GM18508 (cell line): ENCODE results near the gene GPR50.
A peak's percentile ranks its signal among the peaks of the same experiment; 100 is the strongest.

Experiments
- ATAC-seq: cut with Tn5 transposase; IDR thresholded peaks from one replicate; pipeline ENCODE4 v1.9.1; 2021; ENCODE audit warnings: moderate number of reproducible peaks; ENCODE audit not compliant: insufficient read depth, unreplicated experiment

Gene GPR50

GRCh38 chrX:151176231-151176750 lies at the start of gene GPR50:
Gene GPR50 (plus strand): TSS chrX:151176584. CDS start chrX:151176722, 138 bp downstream.
- ATAC-seq, result no peak

DNA sequence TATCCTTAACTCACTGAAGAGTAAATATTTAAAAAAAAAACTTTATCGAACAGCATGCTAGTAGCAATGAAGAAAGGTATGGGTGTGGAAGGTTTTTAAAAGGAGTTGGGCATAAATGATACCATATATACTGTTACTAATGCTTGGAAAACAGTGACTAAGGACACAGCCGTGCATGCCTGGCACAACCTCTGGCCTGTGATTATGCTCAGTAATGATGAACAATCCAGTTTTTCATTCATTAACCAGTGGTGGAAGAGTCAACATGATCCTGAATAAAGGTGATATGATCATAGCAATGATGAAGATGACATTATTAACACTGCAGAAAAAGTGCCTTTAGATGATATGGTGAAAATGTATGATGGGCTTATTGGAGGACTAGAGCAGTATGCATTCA lies 43.9 kb upstream of the GPR50 start:
- no peak for ATAC-seq

DNA sequence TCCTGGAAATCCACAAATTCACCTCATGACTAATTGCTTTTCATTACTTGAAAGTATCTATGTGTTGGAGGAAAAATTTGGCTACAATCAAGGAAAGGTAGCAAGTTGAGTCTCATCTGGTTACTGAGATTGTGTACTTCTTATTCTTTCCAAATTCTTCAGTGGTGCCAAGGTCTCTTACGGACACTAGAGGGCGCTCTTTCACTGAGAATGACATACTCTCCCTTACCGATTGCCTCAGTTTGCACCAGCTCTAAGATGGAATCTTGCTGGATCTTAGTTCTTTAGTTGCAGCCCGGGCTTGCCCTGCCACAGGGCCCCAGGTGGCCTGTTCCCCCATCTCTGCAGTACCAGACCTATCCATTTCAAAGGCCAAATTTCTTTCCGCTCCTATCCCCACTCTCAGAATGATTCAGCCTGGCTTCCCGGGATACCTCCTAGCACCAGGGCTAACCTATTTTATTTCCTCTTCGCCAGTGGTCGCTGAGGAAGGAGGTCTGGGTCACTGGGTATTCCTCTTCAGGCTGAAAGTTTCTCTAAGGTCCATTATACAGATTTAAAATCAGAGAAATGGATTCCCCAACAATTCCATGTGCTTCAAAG lies 24.6 kb upstream of the GPR50 start:
- peak; percentile 53 for ATAC-seq

DNA sequence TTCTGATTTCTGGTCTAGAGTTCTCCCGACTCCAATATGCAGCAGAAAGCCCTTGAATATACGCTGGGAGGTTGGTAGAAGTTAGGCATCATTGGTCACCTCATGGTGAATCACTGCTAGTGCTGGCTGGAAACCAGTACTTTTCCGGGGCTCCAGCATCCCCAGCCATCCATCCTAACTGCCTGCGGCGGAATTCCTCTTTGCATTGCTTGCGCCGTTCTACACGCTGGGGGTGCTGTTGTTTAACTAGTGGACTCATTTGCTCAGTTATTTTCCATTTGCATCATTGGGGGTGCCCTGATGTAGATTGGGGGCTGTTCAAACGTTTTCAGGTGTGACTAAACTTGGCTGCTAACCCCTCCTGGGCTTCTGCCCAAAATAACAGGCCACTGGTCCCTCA lies 23.3 kb upstream of the GPR50 start:
- no peak for ATAC-seq

GRCh38 chrX:151153667-151154066 lies 22.7 kb upstream of the GPR50 start:
- ATAC-seq, result no peak

GRCh38 chrX:151155234-151155633 lies 21.1 kb upstream of the GPR50 start:
- ATAC-seq, result no peak

DNA sequence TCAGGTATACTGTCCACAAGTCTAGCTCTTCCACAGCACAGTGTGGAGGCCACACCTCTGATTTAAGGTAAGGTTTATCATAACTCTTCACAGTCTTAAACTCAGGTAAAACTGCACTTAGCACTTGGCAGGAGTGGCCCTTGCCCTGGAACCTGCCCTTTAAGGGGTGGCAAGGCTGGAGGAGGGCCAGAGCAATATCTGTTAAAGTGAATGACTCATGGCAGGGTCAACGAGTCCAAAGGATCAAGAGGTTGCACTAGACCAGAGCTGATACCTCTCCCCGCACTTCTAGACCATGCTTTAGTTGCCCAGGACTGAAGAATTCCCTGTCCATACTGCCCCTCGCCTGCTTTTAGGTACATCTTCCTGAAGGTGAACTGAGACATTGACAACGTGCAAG lies 14.7 kb upstream of the GPR50 start:
- ATAC-seq, result no peak

DNA sequence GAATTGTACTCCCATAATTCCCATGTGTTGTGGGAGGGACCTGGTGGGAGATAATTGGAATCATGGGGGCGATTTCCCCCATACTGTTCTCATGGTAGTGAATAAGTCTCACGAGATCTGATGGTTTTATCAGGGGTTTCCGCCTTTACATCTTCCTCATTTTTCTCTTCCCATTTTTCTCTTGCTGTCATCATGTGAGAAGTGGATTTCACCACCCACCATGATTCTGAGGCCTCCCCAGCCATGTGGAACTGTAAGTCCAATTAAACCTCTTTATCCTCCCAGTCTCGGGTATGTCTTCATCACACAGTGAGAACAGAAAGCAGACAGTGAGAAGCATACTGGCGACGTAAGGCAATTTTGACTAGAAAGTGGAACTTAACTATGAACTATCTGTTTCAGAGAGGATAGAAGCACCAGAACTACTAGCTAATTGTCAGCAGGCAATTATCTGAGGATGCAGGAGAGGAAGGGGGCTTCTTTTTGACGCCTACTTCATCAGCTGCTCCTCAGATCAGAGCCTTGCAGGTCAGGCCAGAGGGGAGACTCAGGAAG lies 8.5 kb upstream of the GPR50 start:
- ATAC-seq, result no peak

GRCh38 chrX:151169783-151170182 lies 6.6 kb upstream of the GPR50 start:
- ATAC-seq, result no peak

DNA sequence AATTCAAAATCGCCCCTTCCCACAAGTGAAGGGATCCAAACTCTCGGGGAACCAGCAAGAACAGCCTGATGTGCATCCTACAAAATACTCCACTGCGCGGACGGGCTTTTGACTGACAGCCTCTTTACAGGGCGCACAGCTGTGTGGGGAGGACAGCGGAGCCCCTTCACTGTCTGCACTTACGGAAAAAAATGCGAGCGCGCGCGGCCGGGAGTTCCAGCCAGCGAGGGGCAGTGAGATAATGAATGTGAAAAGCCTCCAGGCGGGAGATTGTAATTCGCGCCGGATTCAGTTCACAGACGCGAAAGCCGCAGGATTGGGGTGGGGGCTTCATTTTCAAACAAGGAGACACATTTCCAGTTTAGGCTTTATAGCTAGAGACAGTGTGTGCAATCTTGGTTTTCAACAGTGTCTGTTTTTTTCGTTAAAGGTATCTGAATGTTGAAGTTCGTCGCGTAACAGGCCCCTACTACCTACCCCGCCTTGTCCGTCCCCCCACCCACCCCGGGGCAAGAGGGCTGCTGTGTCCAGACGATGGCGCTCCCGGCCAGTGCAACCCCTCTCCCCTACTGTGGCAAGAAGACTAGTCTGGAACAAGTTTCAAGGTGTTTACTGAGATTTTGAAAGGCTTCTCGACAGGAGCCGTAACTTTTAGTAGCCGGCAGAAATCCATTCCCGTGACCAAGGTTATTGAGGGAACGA lies 1.7 kb upstream of the GPR50 start:
- no peak for ATAC-seq

- no peak for ATAC-seq
These were observed 911 bp upstream of the GPR50 start for GRCh38 chrX:151175283-151176062.

GRCh38 chrX:151177141-151178027 lies 1.0 kb downstream of the GPR50 start:
- no peak for ATAC-seq

GRCh38 chrX:151178746-151179145 lies 2.4 kb downstream of the GPR50 start:
- no peak for ATAC-seq

DNA sequence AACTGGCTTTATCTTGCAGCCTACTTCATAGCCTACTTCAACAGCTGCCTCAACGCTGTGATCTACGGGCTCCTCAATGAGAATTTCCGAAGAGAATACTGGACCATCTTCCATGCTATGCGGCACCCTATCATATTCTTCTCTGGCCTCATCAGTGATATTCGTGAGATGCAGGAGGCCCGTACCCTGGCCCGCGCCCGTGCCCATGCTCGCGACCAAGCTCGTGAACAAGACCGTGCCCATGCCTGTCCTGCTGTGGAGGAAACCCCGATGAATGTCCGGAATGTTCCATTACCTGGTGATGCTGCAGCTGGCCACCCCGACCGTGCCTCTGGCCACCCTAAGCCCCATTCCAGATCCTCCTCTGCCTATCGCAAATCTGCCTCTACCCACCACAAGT lies 4.0 kb downstream of the GPR50 start:
- no peak for ATAC-seq

- no peak for ATAC-seq
These were observed 4.7 kb downstream of the GPR50 start for GRCh38 chrX:151181088-151181487.

- no peak for ATAC-seq
These were observed 6.9 kb downstream of the GPR50 start for GRCh38 chrX:151183233-151183753.

- no peak for ATAC-seq
These were observed 7.7 kb downstream of the GPR50 start for GRCh38 chrX:151183912-151184565.

DNA sequence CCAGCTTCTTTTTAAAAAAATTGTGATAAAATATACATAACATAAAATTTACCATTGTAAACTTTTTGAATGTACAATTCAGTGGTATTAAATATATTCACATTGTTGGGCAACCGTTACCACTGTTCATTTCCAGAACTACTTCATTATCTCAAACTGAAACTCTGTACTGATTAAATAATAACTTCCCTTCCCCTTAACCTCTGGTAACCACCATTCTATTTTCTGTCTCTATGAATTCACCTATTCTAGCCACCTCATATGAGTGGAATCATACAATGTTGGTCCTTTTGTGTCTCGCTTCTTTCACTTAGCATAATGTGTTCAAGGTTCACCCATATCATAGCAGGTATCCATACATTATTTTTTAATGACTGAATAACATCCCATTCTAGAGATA lies 8.3 kb downstream of the GPR50 start:
- ATAC-seq, result peak; percentile 93

DNA sequence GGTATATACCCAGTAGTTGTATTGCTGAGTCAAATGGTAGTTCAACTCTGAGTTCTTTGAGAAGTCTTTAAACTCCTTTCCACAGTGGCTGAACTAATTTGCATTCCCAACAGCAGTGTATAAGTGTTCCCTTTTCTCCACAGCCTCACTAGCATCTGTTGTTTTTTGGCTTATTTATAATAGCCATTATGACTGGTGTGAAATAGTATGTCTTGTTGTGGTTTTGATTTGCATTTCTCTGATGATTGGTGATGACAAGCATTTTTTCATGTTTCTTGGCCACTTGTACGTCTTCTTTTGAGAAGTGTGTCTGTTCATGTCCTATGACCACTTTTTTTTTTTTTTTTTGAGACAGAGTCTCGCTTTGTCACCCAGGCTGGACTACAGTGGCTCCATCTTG lies 30.5 kb downstream of the GPR50 start:
- no peak for ATAC-seq
